GM21526 (cell line): ENCODE results near the gene MYO1E.

ENCODE experiments used
- ATAC-seq: cut with Tn5 transposase; IDR thresholded peaks from one replicate; pipeline ENCODE4 v1.9.1; 2021; ENCODE audit warnings: moderate library complexity; ENCODE audit not compliant: unreplicated experiment, low FRiP score

MYO1E gene

DNA sequence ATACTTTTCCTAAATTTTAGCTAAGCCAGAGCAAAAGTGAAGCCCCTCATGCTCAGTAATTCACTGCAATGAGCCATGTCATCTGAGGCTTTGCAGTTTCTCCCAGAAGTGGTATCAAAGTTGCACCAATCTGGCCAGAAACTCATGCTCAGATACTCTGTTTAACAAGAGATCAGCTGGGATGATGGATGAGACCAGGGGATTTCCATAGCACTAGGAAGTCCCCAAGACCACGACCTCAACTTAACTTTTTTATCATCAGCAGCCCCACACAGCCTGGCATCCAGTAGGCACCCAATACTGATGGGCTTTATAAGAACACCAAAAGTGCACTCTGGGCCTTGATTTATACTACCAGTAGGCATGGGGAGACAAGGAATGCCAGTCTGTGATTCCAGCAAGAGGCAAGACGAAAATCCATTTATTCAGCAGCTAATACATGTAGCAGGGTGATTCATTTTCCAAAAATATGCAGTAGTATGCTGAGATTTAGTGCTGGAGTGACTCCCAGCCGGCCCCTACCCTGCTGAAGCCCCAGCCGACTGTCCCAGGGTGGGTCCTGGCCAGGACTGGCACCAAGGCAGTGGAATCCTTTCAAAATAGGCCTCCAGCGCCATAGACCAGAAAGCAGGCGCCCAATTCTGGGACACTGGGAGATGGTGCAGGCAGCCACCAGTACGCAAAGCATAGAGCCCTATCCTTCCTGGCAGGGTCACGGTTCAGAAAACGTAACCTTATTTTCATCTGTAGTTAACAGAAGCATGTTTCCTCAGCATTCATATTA is 166.6 kb downstream of the MYO1E start:
- no peak for ATAC-seq

DNA sequence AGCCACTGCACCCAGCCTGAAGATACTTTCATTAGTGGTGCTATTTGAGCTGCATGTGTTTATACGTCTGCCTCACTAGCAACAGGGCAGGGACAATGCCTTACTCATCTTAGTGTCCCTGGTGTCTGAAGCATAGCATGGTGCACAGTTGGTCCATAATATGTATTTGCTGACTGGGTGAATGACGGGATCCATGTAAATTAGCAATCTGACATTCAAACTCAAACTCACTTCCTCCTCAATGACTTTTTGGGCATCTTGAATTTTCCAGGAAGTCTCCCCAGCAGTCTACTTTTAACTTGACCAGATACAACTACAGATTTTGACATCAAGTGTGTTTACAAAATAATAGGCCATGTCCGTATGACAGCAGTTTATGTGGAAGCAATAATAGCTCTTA is 169.0 kb downstream of the MYO1E start:
- no peak for ATAC-seq

- no peak for ATAC-seq
Measured at GRCh38 chr15:59203008-59203407, 169.7 kb downstream of the MYO1E start.

- ATAC-seq: no peak
Measured at GRCh38 chr15:59200560-59200959, 172.1 kb downstream of the MYO1E start.

GRCh38 chr15:59199626-59200465 is 172.8 kb downstream of the MYO1E start:
- no peak for ATAC-seq

GRCh38 chr15:59197454-59197853 is 175.2 kb downstream of the MYO1E start:
- ATAC-seq: no peak

DNA sequence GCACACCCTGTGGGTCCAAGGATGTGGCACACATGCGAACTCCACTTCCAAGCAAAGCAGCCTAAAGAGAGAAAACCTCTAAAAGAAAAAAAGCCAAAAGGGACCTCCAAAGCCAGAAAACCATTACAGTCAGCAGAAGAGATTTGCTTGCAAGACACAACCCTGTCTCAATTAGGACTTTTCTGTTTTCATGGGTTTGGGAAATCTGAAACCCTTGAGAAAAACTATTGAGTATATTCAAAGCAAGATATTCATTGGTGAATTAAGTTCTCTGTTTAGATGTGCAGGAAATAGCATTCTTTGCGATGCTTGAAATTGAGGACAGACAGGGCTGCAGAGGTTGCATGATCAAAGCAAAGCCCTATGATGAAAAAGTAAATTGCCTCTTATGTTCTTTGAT is 176.3 kb downstream of the MYO1E start:
- no peak for ATAC-seq

GRCh38 chr15:59194639-59195325 is 177.9 kb downstream of the MYO1E start:
- no peak for ATAC-seq

DNA sequence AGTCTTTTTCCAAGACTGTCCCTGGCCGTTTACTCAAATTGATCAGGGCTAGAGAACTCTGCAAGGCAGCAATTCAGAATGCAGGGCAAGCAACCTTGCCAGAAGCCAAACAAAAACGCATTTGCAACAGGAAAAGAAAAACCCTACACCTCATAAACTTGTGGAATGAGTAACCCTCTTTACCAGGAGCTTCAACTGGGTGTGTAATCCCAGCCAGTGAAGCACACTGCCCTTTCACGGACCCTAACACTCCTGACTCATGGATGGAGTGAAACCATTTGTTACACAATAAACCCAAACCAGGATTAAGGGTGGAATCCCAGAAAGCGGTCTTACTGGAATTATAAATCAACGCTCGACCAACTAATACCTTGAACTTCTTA is 180.8 kb downstream of the MYO1E start:
- no peak for ATAC-seq

- ATAC-seq: no peak
Measured at GRCh38 chr15:59190291-59190690, 182.4 kb downstream of the MYO1E start.

GRCh38 chr15:59189241-59189640 is 183.4 kb downstream of the MYO1E start:
- no peak for ATAC-seq

- no peak for ATAC-seq
Measured at GRCh38 chr15:59186501-59186900, 186.2 kb downstream of the MYO1E start.

DNA sequence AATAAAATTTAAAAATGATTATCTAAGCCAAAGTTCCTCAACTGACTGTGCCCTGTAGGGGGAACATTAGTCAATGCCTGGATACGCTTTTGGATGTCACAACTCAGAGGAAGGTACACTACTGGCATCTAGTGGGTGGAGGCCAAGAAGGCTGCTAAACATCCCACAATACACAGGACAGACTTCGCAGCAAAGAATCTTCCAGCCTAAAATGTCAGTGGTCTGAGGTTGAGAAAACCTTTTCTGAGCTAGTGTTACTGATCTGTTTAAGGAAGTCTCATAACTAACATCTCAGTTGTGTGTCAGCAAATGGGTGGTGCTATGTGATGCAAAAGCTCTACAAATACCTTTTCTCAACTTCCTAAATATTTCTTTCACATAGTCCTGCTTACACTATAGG is 186.9 kb downstream of the MYO1E start:
- ATAC-seq: no peak

GRCh38 chr15:59180945-59181600 is 191.6 kb downstream of the MYO1E start:
- no peak for ATAC-seq

- ATAC-seq: no peak
Measured at GRCh38 chr15:59179717-59180116, 193.0 kb downstream of the MYO1E start.

- no peak for ATAC-seq
Measured at GRCh38 chr15:59178151-59178695, 194.4 kb downstream of the MYO1E start.

DNA sequence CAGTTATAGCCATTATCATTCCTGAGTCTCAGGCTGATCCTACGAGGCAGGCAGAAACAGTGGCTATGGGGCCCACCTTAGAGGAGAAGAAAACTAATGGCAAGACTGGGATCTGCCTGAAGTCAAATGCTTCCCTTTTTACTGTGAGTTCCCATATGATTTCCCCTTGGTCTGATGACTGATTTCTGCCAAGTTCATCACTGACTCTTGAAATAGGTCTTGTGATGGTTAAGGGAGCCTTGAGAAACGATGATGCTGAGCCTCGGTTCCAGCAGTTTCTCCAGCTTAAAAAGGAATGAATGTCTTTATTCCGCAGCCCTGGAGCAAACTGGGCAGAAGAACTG is 195.4 kb downstream of the MYO1E start:
- no peak for ATAC-seq

DNA sequence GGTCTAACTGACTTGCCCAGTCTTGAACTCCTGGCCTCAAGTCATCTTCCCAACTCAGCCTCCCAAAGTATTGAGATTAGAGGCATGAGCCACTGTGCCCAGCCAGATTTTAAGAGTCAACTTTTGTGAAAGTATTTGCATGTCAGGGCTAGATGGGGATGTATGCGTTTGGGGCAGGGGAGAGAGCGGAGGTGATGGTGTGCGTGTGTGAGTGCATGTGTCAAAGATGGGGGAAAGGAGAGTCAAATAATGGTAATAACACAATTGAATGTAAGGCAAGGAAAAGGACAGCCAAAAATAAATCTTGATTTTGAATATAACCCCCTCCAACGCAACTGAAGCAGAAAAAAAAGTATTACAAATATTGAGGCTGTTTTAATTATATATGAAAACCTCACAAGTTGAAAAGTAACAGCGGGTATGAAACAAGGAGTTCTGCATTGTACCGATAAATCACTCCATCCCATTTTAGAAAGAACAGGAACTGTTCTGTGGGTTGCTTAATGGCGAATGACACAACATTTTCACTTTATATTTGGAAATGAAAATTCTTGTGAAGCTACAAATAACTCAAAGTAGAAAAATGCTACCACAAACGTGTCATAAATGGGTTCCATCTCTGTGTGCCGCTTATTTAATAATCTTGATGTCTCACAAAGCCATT is 195.9 kb downstream of the MYO1E start:
- ATAC-seq: no peak

GRCh38 chr15:59174835-59175831 is 197.5 kb downstream of the MYO1E start:
- no peak for ATAC-seq
